Thyroid gland (tissue), 4 donors: Measurements from ENCODE around the gene BUB1B. TPM values are rescaled to one million over a fixed set of nuclear protein-coding genes. Genes with fewer than 3 reads are reported as not detected.
"Not testable (repeated sequence)": the region's sequence is repeated elsewhere in the genome, so short reads cannot be mapped to it uniquely, and the experiment has no call there.

Source experiments
- DNase-seq, 2 donors: peaks; one replicate each; pipeline ENCODE4 v3.0.0-alpha.2; 2019
- H3K27ac ChIP-seq, 3 donors: fragments of 200-600 bp; sonication (generic); 1 replicate in 2 of 3; 2 replicates in 1 of 3; pipeline ENCODE4 v1.5.1; 2016 to 2019; ENCODE audit warnings: mild to moderate bottlenecking in 1 of 3, moderate library complexity in 1 of 3
- H3K27me3 ChIP-seq: fragments of 200-600 bp; sonication (generic); one replicate; pipeline ENCODE4 v1.5.1; 2019
- H3K36me3 ChIP-seq, 2 donors: fragments of 200-600 bp; sonication (generic); one replicate each; pipeline ENCODE4 v1.5.1; 2016 to 2019
- H3K4me1 ChIP-seq, 2 donors: fragments of 200-600 bp; sonication (generic); one replicate each; pipeline ENCODE4 v1.5.1; 2017 to 2019
- H3K4me3 ChIP-seq, 3 donors: fragments of 200-600 bp; sonication (generic); replicated peaks in 1 of 3; 1 replicate in 2 of 3; 2 replicates in 1 of 3; pipeline ENCODE4 v1.5.1; 2016; ENCODE audit warnings: mild to moderate bottlenecking in 1 of 3
- H3K9me3 ChIP-seq: fragments of 200-600 bp; sonication (generic); one replicate; pipeline ENCODE4 v1.5.1; 2017
- CTCF ChIP-seq, 6 experiments: fragments of 200-600 bp in 3 of 6; fragments of 450-650 bp in 3 of 6; sonication (generic) in 3 of 6; IDR thresholded peaks; one replicate each; pipeline ENCODE4 v1.5.1; 2016 to 2019; ENCODE audit warnings: antibody characterized with exemption in 6 of 6, mild to moderate bottlenecking in 2 of 6, inconsistent platforms in 1 of 6, moderate library complexity in 1 of 6
- POLR2A ChIP-seq, 2 donors: fragments of 450-650 bp; IDR thresholded peaks; one replicate each; pipeline ENCODE4 v1.6.1; 2017; ENCODE audit warnings: antibody characterized with exemption in 2 of 2, mild to moderate bottlenecking in 2 of 2, moderate library complexity in 1 of 2
- WGBS, 2 donors: methylation state at CpG; one replicate each; pipeline ENCODE4 v1.1.5; 2017; 5-methylcytosine and 5-hydroxymethylcytosine counted together
- intact Hi-C: fragments of 100-400 bp; cut with DNase I; formaldehyde crosslinking; loops from one replicate; pipeline ENCODE4 v1.15.1; 2023
- total RNA-seq, 4 donors: library from RNA; depleted of rRNA; stranded (reverse); fragments of >200 nt; gene quantifications; one replicate each; pipeline ENCODE4 v1.2.3, GENCODE V29; 2016

The BUB1B gene
- total RNA-seq, 4 donors from 2014 or later: 0.20 to 3.7 (median 1.4) TPM

- DNase-seq: no peak
- no peak for TF ChIP-seq CTCF (IDR thresholded peaks at IDR 0.05)
- TF ChIP-seq POLR2A (IDR thresholded peaks at IDR 0.05): no peak
- intact Hi-C loops: loop anchor here (5.0 kb wide), 1 partner anchor 55 kb away; the partner anchor contains the start of gene BMF
- Histone ChIP-seq H3K4me3 (no peak overlapping the region), H3K9me3 (no peaks in the 10 kb centered on the region), H3K27ac (no peak overlapping the region), H3K4me1 (peaks cover 3 to 10% of the 10 kb centered on the region in 2 donors), H3K27me3 (no peaks in the 10 kb centered on the region), H3K36me3 (no peaks in the 10 kb centered on the region)
- 18 to 21% methylated on average over 2 of the region's 2 CpGs for WGBS, 2 donors
Observed at GRCh38 chr15:40161693-40162391, 973 bp downstream of the BUB1B start.

GRCh38 chr15:40162552-40162951 lies 1.7 kb downstream of the BUB1B start:
- TF ChIP-seq CTCF (IDR thresholded peaks at IDR 0.05) (no peak), POLR2A (IDR thresholded peaks at IDR 0.05) (no peak)
- 85 to 88% methylated on average over 2 of the region's 2 CpGs for WGBS, 2 donors
- Histone ChIP-seq H3K27me3 (no peaks in the 10 kb centered on the region), H3K9me3 (no peaks in the 10 kb centered on the region), H3K27ac (no peak overlapping the region), H3K36me3 (no peaks in the 10 kb centered on the region), H3K4me3 (no peak overlapping the region), H3K4me1 (peaks cover 3 to 10% of the 10 kb centered on the region in 2 donors)
- intact Hi-C loops: loop anchor here (5.0 kb wide), 1 partner anchor 55 kb away; the partner anchor contains the start of gene BMF
- no peak for DNase-seq

GRCh38 chr15:40163657-40164416 lies 3.0 kb downstream of the BUB1B start:
- Histone ChIP-seq H3K27me3 (no peaks in the 10 kb centered on the region), H3K4me1 (peaks cover 3 to 10% of the 10 kb centered on the region in 2 donors), H3K27ac (no peak overlapping the region), H3K4me3 (no peak overlapping the region), H3K36me3 (no peaks in the 10 kb centered on the region), H3K9me3 (no peaks in the 10 kb centered on the region)
- WGBS, 2 donors: 84 to 89% methylated on average over 12 of the region's 12 CpGs
- TF ChIP-seq CTCF (IDR thresholded peaks at IDR 0.05): no peak
- TF ChIP-seq POLR2A (IDR thresholded peaks at IDR 0.05): no peak
- intact Hi-C loops: loop anchor here (5.0 kb wide), 1 partner anchor 57 kb away; the partner anchor contains the start of gene BMF
- DNase-seq: no peak

GRCh38 chr15:40167374-40167773 lies 6.5 kb downstream of the BUB1B start:
- H3K27me3 ChIP-seq, H3K4me3 ChIP-seq, H3K36me3 ChIP-seq, DNase-seq, intact Hi-C loops, H3K27ac ChIP-seq, H3K9me3 ChIP-seq, H3K4me1 ChIP-seq: not testable (repeated sequence)
- 94 to 96% methylated on average over 10 of the region's 10 CpGs for WGBS, 2 donors

GRCh38 chr15:40175160-40175559 lies 14.3 kb downstream of the BUB1B start:
- H3K4me1 ChIP-seq: no peaks in the 10 kb centered on the region
- H3K36me3 ChIP-seq: no peaks in the 10 kb centered on the region
- H3K4me3 ChIP-seq: no peak overlapping the region
- no peaks in the 10 kb centered on the region for H3K9me3 ChIP-seq
- H3K27me3 ChIP-seq: no peaks in the 10 kb centered on the region
- DNase-seq: no peak
- no peak overlapping the region for H3K27ac ChIP-seq
- TF ChIP-seq CTCF (IDR thresholded peaks at IDR 0.05) (no peak), POLR2A (IDR thresholded peaks at IDR 0.05) (no peak)
- intact Hi-C loops: no loop called here
- 87 to 88% methylated on average over 3 of the region's 3 CpGs for WGBS, 2 donors
